H1 (cell line): ENCODE measurements around the gene ZNF182. TPM values are rescaled to one million over a fixed set of nuclear protein-coding genes. Genes with fewer than 3 reads are reported as not detected.

Experiments
- CTCF ChIP-seq, 3 experiments: IDR thresholded peaks; 1 replicate in 2 of 3; 2 replicates in 1 of 3; pipeline versions ENCODE4 v1.5.1 to v1.6.1; 2011; ENCODE audit warnings: low read length in 3 of 3, mild to moderate bottlenecking in 3 of 3, inconsistent platforms in 2 of 3, low read depth in 1 of 3, moderate library complexity in 1 of 3; ENCODE audit not compliant: insufficient read depth in 1 of 3; ENCODE audit errors: control extremely low read depth in 1 of 3
- GABPA ChIP-seq: IDR thresholded peaks from 2 replicates; pipeline ENCODE4 v1.6.1; 2011; ENCODE audit warnings: mild to moderate bottlenecking, low read length, moderate library complexity, borderline replicate concordance; ENCODE audit not compliant: insufficient read depth
- KDM1A ChIP-seq: fragments of 200-600, 300-600 bp; sonication (generic); IDR thresholded peaks from 2 replicates; pipeline ENCODE4 v1.7.1; 2016; ENCODE audit warnings: mild to moderate bottlenecking, low read length, borderline replicate concordance
- USF2 ChIP-seq: IDR thresholded peaks from 2 replicates; pipeline ENCODE4 v1.6.1; 2011; ENCODE audit warnings: low read length, improper control_type of control experiment
- polyA plus RNA-seq, 7 experiments: library from polyadenylated mRNA; depleted of rRNA in 3 of 7; stranded (reverse) in 5 of 7; unstranded in 2 of 7; fragments of >200 nt in 5 of 7; fragments of 200-250 nt in 2 of 7; gene quantifications; 1 replicate in 5 of 7; 2 replicates in 1 of 7; 4 replicates in 1 of 7; pipeline versions ENCODE4 v1.2.1 to v1.2.3, GENCODE V29; 2011 to 2013; ENCODE audit warnings: missing spikeins in 2 of 7, mixed read lengths in 2 of 7
- total RNA-seq: library from RNA; stranded (reverse); fragmentation: NEBNext Ultra II Directional; extraction: Animal tissue kit (Norgen Biotek cat#: 25700); gene quantifications from 2 replicates; pipeline ENCODE4 v1.2.1, GENCODE V29; 2021

The ZNF182 gene
- total and polyA plus RNA-seq, 2 of the 8 experiments (the other 6 are each of a cell fraction or from before 2014, with no cell fraction given): 1.3 to 8.2 TPM

GRCh38 chrX:47936224-47936939 is 67.4 kb downstream of the ZNF182 start (continued):
- no peak for TF ChIP-seq CTCF (IDR thresholded peaks at IDR 0.05; ENCODE audit: control extremely low read depth in 1 of 3, insufficient read depth in 1 of 3, low read depth in 1 of 3, low read length in 3 of 3)
- TF ChIP-seq USF2: no peak
- TF ChIP-seq KDM1A: no peak
- no peak for TF ChIP-seq GABPA
